GM12873 (cell line): ENCODE results near the gene ZNF277.

ENCODE experiments used
- CTCF ChIP-seq: IDR thresholded peaks from 2 replicates; pipeline ENCODE4 v1.5.1; 2012; ENCODE audit warnings: low read depth, mild to moderate bottlenecking, moderate library complexity, low read length, control low read depth; ENCODE audit not compliant: insufficient read depth; ENCODE audit errors: missing control alignments

Gene ZNF277

DNA sequence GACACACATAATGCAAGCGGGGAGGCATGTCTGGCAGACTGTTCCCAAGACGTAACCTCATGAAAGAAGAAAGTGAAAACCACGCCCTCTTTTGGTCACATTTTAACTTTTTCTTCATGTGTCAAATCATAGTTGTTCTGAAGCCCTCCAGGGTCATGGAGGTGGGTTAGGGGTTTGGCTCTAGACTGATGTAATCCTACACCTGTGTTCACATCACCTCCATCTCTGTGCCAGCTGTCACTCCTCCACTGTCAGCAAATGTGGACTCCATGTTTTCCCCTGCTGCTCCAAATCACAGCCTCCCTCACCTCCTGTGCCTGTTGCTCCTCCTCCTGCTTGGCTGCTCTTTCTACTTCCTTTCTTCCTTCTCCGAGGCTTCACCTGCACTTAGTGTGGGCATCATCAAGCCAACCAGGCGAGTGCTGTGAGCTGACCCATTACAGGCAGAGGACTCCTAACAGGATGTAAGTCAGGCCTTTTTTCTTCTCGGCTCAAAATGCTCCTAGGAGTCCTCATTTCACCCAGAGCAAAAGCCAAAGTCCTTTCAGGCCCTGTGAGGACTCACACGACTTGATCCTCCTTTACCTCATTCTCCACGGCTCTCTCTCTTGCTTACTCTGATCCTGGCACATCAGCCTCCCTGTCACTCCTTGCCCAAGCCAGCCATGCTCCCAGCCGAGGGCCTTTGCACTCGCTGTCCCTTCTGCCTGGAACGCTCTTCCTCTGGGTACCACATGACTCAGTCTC, 177.3 kb downstream of the ZNF277 start:
- TF ChIP-seq CTCF, result no peak

- TF ChIP-seq CTCF, result no peak
Observed at GRCh38 chr7:112385516-112385915, 179.0 kb downstream of the ZNF277 start.

GRCh38 chr7:112386619-112387018, 180.1 kb downstream of the ZNF277 start:
- TF ChIP-seq CTCF, result no peak

DNA sequence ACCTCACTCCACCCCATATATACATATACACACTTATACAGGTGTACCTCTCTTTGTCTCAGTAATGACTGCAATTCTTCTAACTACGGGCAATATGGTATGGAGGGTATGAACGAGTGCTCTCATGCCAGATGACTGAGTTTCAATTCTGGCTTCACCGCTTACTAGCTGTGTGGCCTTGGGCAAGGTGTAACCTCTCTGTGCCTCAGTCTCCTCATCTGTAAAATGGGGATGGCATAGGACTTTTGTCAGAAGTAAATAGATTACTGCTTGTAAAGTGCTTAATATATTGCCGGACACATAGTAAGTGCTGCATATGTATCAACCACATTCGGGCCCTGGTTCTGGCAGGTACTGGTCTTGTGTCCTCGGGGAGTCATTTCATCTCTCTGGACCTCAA, 183.7 kb downstream of the ZNF277 start:
- TF ChIP-seq CTCF, result no peak
